HepG2 (cell line): ENCODE measurements around the gene SMYD4. TPM values are rescaled to one million over a fixed set of nuclear protein-coding genes. Genes with fewer than 3 reads are reported as not detected.

Experiments used
- KAT7 ChIP-seq: IDR thresholded peaks from 2 replicates; pipeline ENCODE4 v1.6.1; 2018; ENCODE audit warnings: borderline replicate concordance, missing compliant biosample characterization
- NFIC ChIP-seq: IDR thresholded peaks from 2 replicates; pipeline ENCODE4 v1.6.1; 2012; ENCODE audit warnings: mild to moderate bottlenecking, low read length, inconsistent platforms
- POLR2A ChIP-seq, 2 experiments: IDR thresholded peaks; 2 replicates each; pipeline ENCODE4 v1.6.1; 2011; ENCODE audit warnings: low read depth in 2 of 2, low read length in 2 of 2, mild to moderate bottlenecking in 1 of 2, moderate library complexity in 1 of 2; ENCODE audit not compliant: insufficient read depth in 1 of 2
- RARA ChIP-seq: IDR thresholded peaks from 2 replicates; pipeline ENCODE4 v1.6.1; 2016; ENCODE audit warnings: missing genetic modification reagents, missing compliant biosample characterization
- RFX1 ChIP-seq: fragments of 450-650 bp; IDR thresholded peaks from 2 replicates; pipeline ENCODE4 v1.6.1; 2017
- TOPORS ChIP-seq: sonication (generic); formaldehyde crosslinking; IDR thresholded peaks from 2 replicates; pipeline ENCODE4 v1.8.0; 2023; ENCODE audit warnings: mild to moderate bottlenecking, missing genetic modification reagents
- polyA plus RNA-seq, 8 experiments: library from polyadenylated mRNA; depleted of rRNA in 3 of 8; stranded (reverse) in 7 of 8; unstranded in 1 of 8; fragments of >200 nt; fragmentation: Illumina TruSeq in 4 of 8; extraction: Trizol in 4 of 8; gene quantifications; 2 replicates each; pipeline versions ENCODE4 v1.2.1 to v1.2.3, GENCODE V29; 2011 to 2016; ENCODE audit warnings: low read depth in 4 of 8, missing spikeins in 1 of 8, mixed read lengths in 1 of 8; ENCODE audit not compliant: insufficient read depth in 1 of 8
- total RNA-seq, 5 experiments: library from RNA; depleted of rRNA; stranded (reverse); fragments of >200 nt; fragmentation: Illumina TruSeq; extraction: Trizol; gene quantifications; 2 replicates each; pipeline ENCODE4 v1.2.3, GENCODE V29; 2016; ENCODE audit warnings: low read depth in 1 of 5
- TF ChIP-seq, protein P1 (sequence below): sonication (generic); formaldehyde crosslinking; IDR thresholded peaks from 2 replicates; pipeline ENCODE4 v1.5.0; 2020; ENCODE audit warnings: mild to moderate bottlenecking, missing genetic modification reagents, borderline replicate concordance
- TF ChIP-seq, protein P2 (sequence below): sonication (generic); formaldehyde crosslinking; IDR thresholded peaks from 2 replicates; pipeline ENCODE4 v1.5.1; 2020; ENCODE audit warnings: mild to moderate bottlenecking, missing genetic modification reagents
- TF ChIP-seq, protein P3 (sequence below): sonication (generic); formaldehyde crosslinking; IDR thresholded peaks from 2 replicates; pipeline ENCODE4 v1.4.0; 2020; ENCODE audit warnings: mild to moderate bottlenecking, low read depth, missing genetic modification reagents
- TF ChIP-seq, protein P4 (sequence below): sonication (generic); formaldehyde crosslinking; IDR thresholded peaks from 2 replicates; pipeline ENCODE4 v1.4.0; 2020; ENCODE audit warnings: missing genetic modification reagents

SMYD4 gene
- total and polyA plus RNA-seq, 2 of the 13 experiments (the other 11 are each of a cell fraction or from before 2014, with no cell fraction given) = 7.4 to 11.3 TPM

DNA sequence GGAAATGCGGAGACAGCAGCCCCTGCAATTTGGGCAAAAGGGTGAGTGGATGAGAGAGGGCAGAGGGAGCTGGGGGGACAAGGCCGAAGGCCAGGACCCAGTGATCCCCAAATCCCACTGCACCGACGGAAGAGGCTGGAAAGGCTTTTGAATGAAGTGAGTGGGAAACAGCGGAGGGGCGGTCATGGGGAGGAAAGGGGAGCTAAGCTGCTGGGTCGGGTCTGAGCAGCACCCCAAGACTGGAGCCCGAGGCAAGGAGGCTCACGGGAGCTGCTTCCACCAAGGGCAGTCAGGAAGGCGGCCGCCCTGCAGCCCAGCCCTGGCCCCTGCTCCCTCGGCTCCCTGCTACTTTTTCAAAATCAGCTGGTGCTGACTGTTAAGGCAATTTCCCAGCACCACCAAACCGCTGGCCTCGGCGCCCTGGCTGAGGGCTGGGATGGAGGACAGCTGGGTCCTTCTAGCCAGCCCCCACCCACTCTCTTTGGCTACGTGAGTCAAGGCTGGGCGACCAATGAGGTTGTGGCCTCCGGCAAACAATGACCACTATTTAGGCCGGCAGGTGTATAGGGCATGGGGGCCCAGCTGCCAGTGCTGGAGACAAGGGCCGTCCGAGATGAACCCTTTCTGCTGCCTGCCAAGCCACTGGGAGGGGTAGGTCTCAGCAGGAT, 67.3 kb downstream of the SMYD4 start (continued):
- TF ChIP-seq, protein P1, sequence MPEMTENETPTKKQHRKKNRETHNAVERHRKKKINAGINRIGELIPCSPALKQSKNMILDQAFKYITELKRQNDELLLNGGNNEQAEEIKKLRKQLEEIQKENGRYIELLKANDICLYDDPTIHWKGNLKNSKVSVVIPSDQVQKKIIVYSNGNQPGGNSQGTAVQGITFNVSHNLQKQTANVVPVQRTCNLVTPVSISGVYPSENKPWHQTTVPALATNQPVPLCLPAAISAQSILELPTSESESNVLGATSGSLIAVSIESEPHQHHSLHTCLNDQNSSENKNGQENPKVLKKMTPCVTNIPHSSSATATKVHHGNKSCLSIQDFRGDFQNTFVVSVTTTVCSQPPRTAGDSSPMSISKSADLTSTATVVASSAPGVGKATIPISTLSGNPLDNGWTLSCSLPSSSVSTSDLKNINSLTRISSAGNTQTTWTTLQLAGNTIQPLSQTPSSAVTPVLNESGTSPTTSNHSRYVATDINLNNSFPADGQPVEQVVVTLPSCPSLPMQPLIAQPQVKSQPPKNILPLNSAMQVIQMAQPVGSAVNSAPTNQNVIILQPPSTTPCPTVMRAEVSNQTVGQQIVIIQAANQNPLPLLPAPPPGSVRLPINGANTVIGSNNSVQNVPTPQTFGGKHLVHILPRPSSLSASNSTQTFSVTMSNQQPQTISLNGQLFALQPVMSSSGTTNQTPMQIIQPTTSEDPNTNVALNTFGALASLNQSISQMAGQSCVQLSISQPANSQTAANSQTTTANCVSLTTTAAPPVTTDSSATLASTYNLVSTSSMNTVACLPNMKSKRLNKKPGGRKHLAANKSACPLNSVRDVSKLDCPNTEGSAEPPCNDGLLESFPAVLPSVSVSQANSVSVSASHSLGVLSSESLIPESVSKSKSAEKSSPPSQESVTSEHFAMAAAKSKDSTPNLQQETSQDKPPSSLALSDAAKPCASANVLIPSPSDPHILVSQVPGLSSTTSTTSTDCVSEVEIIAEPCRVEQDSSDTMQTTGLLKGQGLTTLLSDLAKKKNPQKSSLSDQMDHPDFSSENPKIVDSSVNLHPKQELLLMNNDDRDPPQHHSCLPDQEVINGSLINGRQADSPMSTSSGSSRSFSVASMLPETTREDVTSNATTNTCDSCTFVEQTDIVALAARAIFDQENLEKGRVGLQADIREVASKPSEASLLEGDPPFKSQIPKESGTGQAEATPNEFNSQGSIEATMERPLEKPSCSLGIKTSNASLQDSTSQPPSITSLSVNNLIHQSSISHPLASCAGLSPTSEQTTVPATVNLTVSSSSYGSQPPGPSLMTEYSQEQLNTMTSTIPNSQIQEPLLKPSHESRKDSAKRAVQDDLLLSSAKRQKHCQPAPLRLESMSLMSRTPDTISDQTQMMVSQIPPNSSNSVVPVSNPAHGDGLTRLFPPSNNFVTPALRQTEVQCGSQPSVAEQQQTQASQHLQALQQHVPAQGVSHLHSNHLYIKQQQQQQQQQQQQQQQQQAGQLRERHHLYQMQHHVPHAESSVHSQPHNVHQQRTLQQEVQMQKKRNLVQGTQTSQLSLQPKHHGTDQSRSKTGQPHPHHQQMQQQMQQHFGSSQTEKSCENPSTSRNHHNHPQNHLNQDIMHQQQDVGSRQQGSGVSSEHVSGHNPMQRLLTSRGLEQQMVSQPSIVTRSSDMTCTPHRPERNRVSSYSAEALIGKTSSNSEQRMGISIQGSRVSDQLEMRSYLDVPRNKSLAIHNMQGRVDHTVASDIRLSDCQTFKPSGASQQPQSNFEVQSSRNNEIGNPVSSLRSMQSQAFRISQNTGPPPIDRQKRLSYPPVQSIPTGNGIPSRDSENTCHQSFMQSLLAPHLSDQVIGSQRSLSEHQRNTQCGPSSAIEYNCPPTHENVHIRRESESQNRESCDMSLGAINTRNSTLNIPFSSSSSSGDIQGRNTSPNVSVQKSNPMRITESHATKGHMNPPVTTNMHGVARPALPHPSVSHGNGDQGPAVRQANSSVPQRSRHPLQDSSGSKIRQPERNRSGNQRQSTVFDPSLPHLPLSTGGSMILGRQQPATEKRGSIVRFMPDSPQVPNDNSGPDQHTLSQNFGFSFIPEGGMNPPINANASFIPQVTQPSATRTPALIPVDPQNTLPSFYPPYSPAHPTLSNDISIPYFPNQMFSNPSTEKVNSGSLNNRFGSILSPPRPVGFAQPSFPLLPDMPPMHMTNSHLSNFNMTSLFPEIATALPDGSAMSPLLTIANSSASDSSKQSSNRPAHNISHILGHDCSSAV (CRISPR knock-in tag) = no peak
- TF ChIP-seq KAT7 (CRISPR knock-in tag) (no peak), RARA (CRISPR knock-in tag) (0 out of 2 replicates have a peak, but pooled peaks have one; percentile 8), POLR2A (IDR thresholded peaks at IDR 0.05; ENCODE audit: insufficient read depth in 1 of 2, low read depth in 2 of 2, low read length in 2 of 2) (peak; percentile 72 to 92), NFIC (no peak), RFX1 (no peak), TOPORS (CRISPR knock-in tag) (no peak)
- TF ChIP-seq, protein P2, sequence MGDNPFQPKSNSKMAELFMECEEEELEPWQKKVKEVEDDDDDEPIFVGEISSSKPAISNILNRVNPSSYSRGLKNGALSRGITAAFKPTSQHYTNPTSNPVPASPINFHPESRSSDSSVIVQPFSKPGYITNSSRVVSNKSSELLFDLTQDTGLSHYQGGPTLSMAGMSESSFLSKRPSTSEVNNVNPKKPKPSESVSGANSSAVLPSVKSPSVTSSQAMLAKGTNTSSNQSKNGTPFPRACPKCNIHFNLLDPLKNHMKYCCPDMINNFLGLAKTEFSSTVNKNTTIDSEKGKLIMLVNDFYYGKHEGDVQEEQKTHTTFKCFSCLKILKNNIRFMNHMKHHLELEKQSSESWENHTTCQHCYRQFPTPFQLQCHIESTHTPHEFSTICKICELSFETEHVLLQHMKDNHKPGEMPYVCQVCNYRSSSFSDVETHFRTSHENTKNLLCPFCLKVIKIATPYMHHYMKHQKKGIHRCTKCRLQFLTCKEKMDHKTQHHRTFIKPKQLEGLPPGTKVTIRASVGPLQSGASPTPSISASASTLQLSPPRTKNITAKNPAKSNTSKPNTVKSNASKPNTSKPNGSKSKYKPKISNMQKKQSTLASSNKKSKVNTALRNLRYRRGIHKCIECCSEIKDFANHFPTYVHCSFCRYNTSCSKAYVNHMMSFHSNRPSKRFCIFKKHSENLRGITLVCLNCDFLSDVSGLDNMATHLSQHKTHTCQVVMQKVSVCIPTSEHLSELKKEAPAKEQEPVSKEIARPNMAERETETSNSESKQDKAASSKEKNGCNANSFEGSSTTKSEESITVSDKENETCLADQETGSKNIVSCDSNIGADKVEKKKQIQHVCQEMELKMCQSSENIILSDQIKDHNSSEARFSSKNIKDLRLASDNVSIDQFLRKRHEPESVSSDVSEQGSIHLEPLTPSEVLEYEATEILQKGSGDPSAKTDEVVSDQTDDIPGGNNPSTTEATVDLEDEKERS = 0 out of 2 replicates have a peak, but pooled peaks have one; percentile 23
- TF ChIP-seq, protein P3, sequence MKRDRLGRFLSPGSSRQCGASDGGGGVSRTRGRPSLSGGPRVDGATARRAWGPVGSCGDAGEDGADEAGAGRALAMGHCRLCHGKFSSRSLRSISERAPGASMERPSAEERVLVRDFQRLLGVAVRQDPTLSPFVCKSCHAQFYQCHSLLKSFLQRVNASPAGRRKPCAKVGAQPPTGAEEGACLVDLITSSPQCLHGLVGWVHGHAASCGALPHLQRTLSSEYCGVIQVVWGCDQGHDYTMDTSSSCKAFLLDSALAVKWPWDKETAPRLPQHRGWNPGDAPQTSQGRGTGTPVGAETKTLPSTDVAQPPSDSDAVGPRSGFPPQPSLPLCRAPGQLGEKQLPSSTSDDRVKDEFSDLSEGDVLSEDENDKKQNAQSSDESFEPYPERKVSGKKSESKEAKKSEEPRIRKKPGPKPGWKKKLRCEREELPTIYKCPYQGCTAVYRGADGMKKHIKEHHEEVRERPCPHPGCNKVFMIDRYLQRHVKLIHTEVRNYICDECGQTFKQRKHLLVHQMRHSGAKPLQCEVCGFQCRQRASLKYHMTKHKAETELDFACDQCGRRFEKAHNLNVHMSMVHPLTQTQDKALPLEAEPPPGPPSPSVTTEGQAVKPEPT (CRISPR knock-in tag) = no peak
- TF ChIP-seq, protein P4, sequence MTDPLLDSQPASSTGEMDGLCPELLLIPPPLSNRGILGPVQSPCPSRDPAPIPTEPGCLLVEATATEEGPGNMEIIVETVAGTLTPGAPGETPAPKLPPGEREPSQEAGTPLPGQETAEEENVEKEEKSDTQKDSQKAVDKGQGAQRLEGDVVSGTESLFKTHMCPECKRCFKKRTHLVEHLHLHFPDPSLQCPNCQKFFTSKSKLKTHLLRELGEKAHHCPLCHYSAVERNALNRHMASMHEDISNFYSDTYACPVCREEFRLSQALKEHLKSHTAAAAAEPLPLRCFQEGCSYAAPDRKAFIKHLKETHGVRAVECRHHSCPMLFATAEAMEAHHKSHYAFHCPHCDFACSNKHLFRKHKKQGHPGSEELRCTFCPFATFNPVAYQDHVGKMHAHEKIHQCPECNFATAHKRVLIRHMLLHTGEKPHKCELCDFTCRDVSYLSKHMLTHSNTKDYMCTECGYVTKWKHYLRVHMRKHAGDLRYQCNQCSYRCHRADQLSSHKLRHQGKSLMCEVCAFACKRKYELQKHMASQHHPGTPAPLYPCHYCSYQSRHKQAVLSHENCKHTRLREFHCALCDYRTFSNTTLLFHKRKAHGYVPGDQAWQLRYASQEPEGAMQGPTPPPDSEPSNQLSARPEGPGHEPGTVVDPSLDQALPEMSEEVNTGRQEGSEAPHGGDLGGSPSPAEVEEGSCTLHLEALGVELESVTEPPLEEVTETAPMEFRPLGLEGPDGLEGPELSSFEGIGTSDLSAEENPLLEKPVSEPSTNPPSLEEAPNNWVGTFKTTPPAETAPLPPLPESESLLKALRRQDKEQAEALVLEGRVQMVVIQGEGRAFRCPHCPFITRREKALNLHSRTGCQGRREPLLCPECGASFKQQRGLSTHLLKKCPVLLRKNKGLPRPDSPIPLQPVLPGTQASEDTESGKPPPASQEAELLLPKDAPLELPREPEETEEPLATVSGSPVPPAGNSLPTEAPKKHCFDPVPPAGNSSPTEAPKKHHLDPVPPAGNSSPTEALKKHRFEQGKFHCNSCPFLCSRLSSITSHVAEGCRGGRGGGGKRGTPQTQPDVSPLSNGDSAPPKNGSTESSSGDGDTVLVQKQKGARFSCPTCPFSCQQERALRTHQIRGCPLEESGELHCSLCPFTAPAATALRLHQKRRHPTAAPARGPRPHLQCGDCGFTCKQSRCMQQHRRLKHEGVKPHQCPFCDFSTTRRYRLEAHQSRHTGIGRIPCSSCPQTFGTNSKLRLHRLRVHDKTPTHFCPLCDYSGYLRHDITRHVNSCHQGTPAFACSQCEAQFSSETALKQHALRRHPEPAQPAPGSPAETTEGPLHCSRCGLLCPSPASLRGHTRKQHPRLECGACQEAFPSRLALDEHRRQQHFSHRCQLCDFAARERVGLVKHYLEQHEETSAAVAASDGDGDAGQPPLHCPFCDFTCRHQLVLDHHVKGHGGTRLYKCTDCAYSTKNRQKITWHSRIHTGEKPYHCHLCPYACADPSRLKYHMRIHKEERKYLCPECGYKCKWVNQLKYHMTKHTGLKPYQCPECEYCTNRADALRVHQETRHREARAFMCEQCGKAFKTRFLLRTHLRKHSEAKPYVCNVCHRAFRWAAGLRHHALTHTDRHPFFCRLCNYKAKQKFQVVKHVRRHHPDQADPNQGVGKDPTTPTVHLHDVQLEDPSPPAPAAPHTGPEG (CRISPR knock-in tag) = 0 out of 2 replicates have a peak, but pooled peaks have one; percentile 68
